K562 (cell line): ENCODE measurements around the gene SOBP. TPM values are rescaled to one million over a fixed set of nuclear protein-coding genes. Genes with fewer than 3 reads are reported as not detected.

Experiments
- CBX2 ChIP-seq: fragments of 200-600 bp; sonication (generic); IDR thresholded peaks from one replicate; pipeline ENCODE4 v1.6.1; 2012; ENCODE audit warnings: mild to moderate bottlenecking, low read length, inconsistent platforms; ENCODE audit not compliant: insufficient read depth, poor library complexity, severe bottlenecking
- TEAD2 ChIP-seq: fragments of 450-650 bp; IDR thresholded peaks from 2 replicates; pipeline ENCODE4 v1.6.1; 2016; ENCODE audit warnings: missing genetic modification characterization, control low read depth, missing compliant biosample characterization
- polyA plus RNA-seq, 8 experiments: library from polyadenylated mRNA; depleted of rRNA in 4 of 8; stranded (reverse) in 5 of 8; unstranded in 3 of 8; fragments of >200 nt; fragmentation: Nextera tagmentation in 2 of 8; fragmentation: Illumina TruSeq in 1 of 8; extraction: Ambion mirVana in 2 of 8; extraction: Trizol in 1 of 8; gene quantifications; 2 replicates each; pipeline versions ENCODE4 v1.2.1 to v1.2.3, GENCODE V29; 2011 to 2014; ENCODE audit warnings: inconsistent platforms in 1 of 8, missing spikeins in 1 of 8
- total RNA-seq, 7 experiments: library from RNA; depleted of rRNA in 6 of 7; stranded (reverse); fragments of >200 nt in 6 of 7; fragmentation: Illumina TruSeq in 2 of 7; extraction: Trizol in 2 of 7; gene quantifications; 2 replicates each; pipeline versions ENCODE4 v1.2.1 to v1.2.3, GENCODE V29; 2011 to 2021; ENCODE audit warnings: low replicate concordance in 1 of 7
- TF ChIP-seq, protein P1 (sequence below): fragments of 450-650 bp; IDR thresholded peaks from 2 replicates; pipeline ENCODE4 v1.6.1; 2016; ENCODE audit warnings: low read depth

Gene SOBP
- total and polyA plus RNA-seq, 9 of the 15 experiments (the other 6 are each of a cell fraction or from before 2014, with no cell fraction given) = 0.16 TPM; not detected in 8

DNA sequence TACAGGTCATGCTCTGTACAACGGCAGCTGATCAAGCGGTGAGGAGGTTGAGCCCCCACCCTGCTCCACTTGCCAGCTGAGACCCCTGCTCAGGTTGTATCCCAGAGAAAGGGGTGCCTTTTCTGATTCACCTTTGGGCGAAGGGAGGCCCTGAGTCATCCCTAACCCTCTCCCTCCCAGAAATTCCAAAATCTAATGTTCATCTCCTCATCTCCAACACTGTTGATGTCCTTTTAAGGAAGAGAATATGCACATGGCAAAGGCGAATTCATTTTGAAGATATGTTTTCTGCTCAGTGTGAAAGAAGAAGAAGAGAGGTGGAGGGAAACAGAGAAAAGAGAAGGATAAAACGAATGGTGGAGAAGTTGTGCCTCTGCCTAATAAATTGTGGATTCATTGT lies 213.7 kb downstream of the SOBP start (continued):
- TF ChIP-seq, protein P1, sequence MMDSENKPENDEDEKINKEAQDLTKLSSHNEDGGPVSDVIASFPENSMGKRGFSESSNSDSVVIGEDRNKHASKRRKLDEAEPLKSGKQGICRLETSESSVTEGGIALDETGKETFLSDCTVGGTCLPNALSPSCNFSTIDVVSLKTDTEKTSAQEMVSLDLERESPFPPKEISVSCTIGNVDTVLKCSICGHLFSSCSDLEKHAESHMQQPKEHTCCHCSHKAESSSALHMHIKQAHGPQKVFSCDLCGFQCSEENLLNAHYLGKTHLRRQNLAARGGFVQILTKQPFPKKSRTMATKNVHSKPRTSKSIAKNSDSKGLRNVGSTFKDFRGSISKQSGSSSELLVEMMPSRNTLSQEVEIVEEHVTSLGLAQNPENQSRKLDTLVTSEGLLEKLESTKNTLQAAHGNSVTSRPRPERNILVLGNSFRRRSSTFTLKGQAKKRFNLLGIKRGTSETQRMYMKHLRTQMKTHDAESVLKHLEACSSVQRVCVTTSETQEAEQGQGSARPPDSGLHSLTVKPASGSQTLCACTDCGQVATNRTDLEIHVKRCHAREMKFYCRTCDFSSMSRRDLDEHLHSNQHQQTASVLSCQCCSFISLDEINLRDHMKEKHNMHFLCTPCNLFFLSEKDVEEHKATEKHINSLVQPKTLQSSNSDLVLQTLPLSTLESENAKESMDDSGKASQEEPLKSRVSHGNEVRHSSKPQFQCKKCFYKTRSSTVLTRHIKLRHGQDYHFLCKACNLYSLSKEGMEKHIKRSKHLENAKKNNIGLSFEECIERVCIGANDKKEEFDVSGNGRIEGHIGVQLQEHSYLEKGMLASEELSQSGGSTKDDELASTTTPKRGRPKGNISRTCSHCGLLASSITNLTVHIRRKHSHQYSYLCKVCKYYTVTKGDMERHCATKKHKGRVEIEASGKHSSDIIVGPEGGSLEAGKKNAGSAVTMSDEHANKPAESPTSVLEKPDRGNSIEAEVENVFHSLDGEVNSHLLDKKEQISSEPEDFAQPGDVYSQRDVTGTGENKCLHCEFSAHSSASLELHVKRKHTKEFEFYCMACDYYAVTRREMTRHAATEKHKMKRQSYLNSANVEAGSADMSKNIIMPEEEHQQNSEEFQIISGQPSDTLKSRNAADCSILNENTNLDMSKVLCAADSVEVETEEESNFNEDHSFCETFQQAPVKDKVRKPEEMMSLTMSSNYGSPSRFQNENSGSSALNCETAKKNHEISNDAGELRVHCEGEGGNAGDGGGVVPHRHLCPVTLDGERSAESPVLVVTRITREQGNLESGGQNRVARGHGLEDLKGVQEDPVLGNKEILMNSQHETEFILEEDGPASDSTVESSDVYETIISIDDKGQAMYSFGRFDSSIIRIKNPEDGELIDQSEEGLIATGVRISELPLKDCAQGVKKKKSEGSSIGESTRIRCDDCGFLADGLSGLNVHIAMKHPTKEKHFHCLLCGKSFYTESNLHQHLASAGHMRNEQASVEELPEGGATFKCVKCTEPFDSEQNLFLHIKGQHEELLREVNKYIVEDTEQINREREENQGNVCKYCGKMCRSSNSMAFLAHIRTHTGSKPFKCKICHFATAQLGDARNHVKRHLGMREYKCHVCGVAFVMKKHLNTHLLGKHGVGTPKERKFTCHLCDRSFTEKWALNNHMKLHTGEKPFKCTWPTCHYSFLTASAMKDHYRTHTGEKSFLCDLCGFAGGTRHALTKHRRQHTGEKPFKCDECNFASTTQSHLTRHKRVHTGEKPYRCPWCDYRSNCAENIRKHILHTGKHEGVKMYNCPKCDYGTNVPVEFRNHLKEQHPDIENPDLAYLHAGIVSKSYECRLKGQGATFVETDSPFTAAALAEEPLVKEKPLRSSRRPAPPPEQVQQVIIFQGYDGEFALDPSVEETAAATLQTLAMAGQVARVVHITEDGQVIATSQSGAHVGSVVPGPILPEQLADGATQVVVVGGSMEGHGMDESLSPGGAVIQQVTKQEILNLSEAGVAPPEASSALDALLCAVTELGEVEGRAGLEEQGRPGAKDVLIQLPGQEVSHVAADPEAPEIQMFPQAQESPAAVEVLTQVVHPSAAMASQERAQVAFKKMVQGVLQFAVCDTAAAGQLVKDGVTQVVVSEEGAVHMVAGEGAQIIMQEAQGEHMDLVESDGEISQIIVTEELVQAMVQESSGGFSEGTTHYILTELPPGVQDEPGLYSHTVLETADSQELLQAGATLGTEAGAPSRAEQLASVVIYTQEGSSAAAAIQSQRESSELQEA = no peak
- TF ChIP-seq TEAD2 (tag) (no peak), CBX2 (no peak)
- TF ChIP-seq, all 486 proteins: peak for 0
